H1 (cell line): ENCODE measurements around the gene PRKAR2B.

Experiments
- ATF3 ChIP-seq: IDR thresholded peaks from 2 replicates; pipeline ENCODE4 v1.6.1; 2011; ENCODE audit warnings: low read depth, mild to moderate bottlenecking, low read length; ENCODE audit not compliant: insufficient read depth
- CREB1 ChIP-seq: IDR thresholded peaks from 2 replicates; pipeline ENCODE4 v1.6.1; 2012; ENCODE audit warnings: inconsistent platforms
- CTCF ChIP-seq, 3 experiments: IDR thresholded peaks; 1 replicate in 2 of 3; 2 replicates in 1 of 3; pipeline versions ENCODE4 v1.5.1 to v1.6.1; 2011; ENCODE audit warnings: low read length in 3 of 3, mild to moderate bottlenecking in 3 of 3, inconsistent platforms in 2 of 3, low read depth in 1 of 3, moderate library complexity in 1 of 3; ENCODE audit not compliant: insufficient read depth in 1 of 3; ENCODE audit errors: control extremely low read depth in 1 of 3
- E2F6 ChIP-seq: IDR thresholded peaks from 2 replicates; pipeline ENCODE4 v1.6.1; 2012; ENCODE audit warnings: inconsistent platforms
- EP300 ChIP-seq, 2 experiments: IDR thresholded peaks; 1 replicate in 1 of 2; 2 replicates in 1 of 2; pipeline ENCODE4 v1.6.1; 2011 to 2012; ENCODE audit warnings: low read depth in 2 of 2, low read length in 2 of 2, mild to moderate bottlenecking in 2 of 2, borderline replicate concordance in 1 of 2, inconsistent platforms in 1 of 2, moderate library complexity in 1 of 2
- EZH2 ChIP-seq: fragments of 200-600 bp; sonication (generic); IDR thresholded peaks from 2 replicates; pipeline ENCODE4 v1.7.1; 2012; ENCODE audit warnings: low read depth, mild to moderate bottlenecking, moderate library complexity, low read length, inconsistent platforms; ENCODE audit not compliant: severe bottlenecking
- GABPA ChIP-seq: IDR thresholded peaks from 2 replicates; pipeline ENCODE4 v1.6.1; 2011; ENCODE audit warnings: mild to moderate bottlenecking, low read length, moderate library complexity, borderline replicate concordance; ENCODE audit not compliant: insufficient read depth
- KDM5A ChIP-seq: fragments of 200-600 bp; IDR thresholded peaks from 2 replicates; pipeline ENCODE4 v1.7.1; 2012; ENCODE audit warnings: mild to moderate bottlenecking, low read length, inconsistent platforms, mixed read lengths
- MAX ChIP-seq: IDR thresholded peaks from 2 replicates; pipeline ENCODE4 v1.6.1; 2012; ENCODE audit warnings: inconsistent platforms
- NRF1 ChIP-seq: IDR thresholded peaks from 2 replicates; pipeline ENCODE4 v1.6.1; 2011; ENCODE audit warnings: mild to moderate bottlenecking, low read depth, low read length, improper control_type of control experiment
- POLR2A ChIP-seq, 2 experiments: IDR thresholded peaks; 1 replicate in 1 of 2; 2 replicates in 1 of 2; pipeline ENCODE4 v1.6.1; 2011; ENCODE audit warnings: low read depth in 2 of 2, low read length in 2 of 2, mild to moderate bottlenecking in 2 of 2; ENCODE audit errors: control extremely low read depth in 1 of 2
- TAF7 ChIP-seq: optimal IDR thresholded peaks from 2 replicates; pipeline ENCODE3; 2011; ENCODE audit warnings: low read depth, mild to moderate bottlenecking, inconsistent platforms, low read length, moderate library complexity, borderline replicate concordance
- USF2 ChIP-seq: IDR thresholded peaks from 2 replicates; pipeline ENCODE4 v1.6.1; 2011; ENCODE audit warnings: low read length, improper control_type of control experiment
- YY1 ChIP-seq: IDR thresholded peaks from 2 replicates; pipeline ENCODE4 v1.6.1; 2011; ENCODE audit warnings: low read depth, mild to moderate bottlenecking, low read length

GRCh38 chr7:107064255-107064654, 19.8 kb downstream of the PRKAR2B start:
- no peak for TF ChIP-seq CTCF (IDR thresholded peaks at IDR 0.05; ENCODE audit: control extremely low read depth in 1 of 3, insufficient read depth in 1 of 3, low read depth in 1 of 3, low read length in 3 of 3)
- TF ChIP-seq YY1, result no peak
- no peak for TF ChIP-seq KDM5A
- no peak for TF ChIP-seq MAX
- TF ChIP-seq CREB1, result no peak
- TF ChIP-seq GABPA, result no peak
- TF ChIP-seq POLR2A (IDR thresholded peaks at IDR 0.05; ENCODE audit: control extremely low read depth in 1 of 2, low read depth in 2 of 2, low read length in 2 of 2), result no peak
- no peak for TF ChIP-seq EZH2
- no peak for TF ChIP-seq USF2
- no peak for TF ChIP-seq NRF1
- TF ChIP-seq EP300 (IDR thresholded peaks at IDR 0.05; ENCODE audit: borderline replicate concordance in 1 of 2, low read depth in 2 of 2, low read length in 2 of 2), result no peak
- TF ChIP-seq E2F6, result no peak
- no peak for TF ChIP-seq ATF3
- no peak for TF ChIP-seq TAF7
